Measurements from ENCODE around the gene TSPYL1.

DNA sequence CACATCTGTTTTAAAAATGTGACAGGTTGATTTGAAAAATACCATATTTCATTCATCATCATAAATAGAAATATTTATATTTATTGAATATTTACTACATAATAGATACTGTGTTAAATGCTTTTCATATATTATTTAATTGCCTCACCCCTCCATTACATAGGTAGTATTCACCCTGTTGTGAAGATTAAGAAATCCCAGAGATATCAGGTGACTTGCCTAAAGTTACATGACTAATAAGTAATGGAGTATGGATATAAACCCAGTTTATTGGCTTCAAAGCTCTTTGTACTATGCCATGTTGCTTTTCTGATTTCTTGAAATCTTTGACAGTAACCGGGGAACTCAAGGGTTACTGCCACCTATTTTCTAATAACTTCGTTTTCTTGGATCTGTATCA is 10.1 kb upstream of the TSPYL1 start:
- TF ChIP-seq EZH2 (IDR thresholded peaks at IDR 0.05; ENCODE audit: insufficient read depth, poor library complexity, severe bottlenecking) (no peak), EZH2phosphoT487 (IDR thresholded peaks at IDR 0.05; ENCODE audit: insufficient read depth, low read depth) (no peak)
